H9 (cell line): ENCODE data around the gene SLCO4A1. TPM values are rescaled to one million over a fixed set of nuclear protein-coding genes. Genes with fewer than 3 reads are reported as not detected.

ENCODE experiments used
- DNase-seq: peaks from one replicate; pipeline ENCODE4 v3.0.0-alpha.2; 2017
- H2AFZ ChIP-seq: one replicate; pipeline ENCODE4 v1.6.1; 2013; ENCODE audit warnings: mild to moderate bottlenecking, low read length, control low read depth, moderate library complexity
- H2AK5ac ChIP-seq: 2 replicates; pipeline ENCODE4 v1.6.1; 2013; ENCODE audit warnings: low read length, control low read depth, mixed read lengths; ENCODE audit not compliant: insufficient read length
- H2BK120ac ChIP-seq: one replicate; pipeline ENCODE4 v1.6.1; 2013; ENCODE audit warnings: low read depth, mild to moderate bottlenecking, low read length, control low read depth, inconsistent platforms; ENCODE audit not compliant: poor library complexity, severe bottlenecking
- H2BK12ac ChIP-seq: 2 replicates; pipeline ENCODE4 v1.6.1; 2013; ENCODE audit warnings: low read length, control low read depth, mixed read lengths, low read depth; ENCODE audit not compliant: insufficient read length
- H2BK15ac ChIP-seq: 2 replicates; pipeline ENCODE4 v1.6.1; 2013; ENCODE audit warnings: low read depth, low read length, control low read depth
- H2BK20ac ChIP-seq: one replicate; pipeline ENCODE4 v1.6.1; 2013; ENCODE audit warnings: low read depth, mild to moderate bottlenecking, low read length, control low read depth, inconsistent platforms; ENCODE audit not compliant: poor library complexity, severe bottlenecking
- H2BK5ac ChIP-seq: 2 replicates; pipeline ENCODE4 v1.6.1; 2013; ENCODE audit warnings: low read length, control low read depth, mixed read lengths; ENCODE audit not compliant: insufficient read length
- H3K14ac ChIP-seq: 2 replicates; pipeline ENCODE4 v1.6.1; 2013; ENCODE audit warnings: low read length, control low read depth; ENCODE audit not compliant: insufficient read depth
- H3K18ac ChIP-seq: 2 replicates; pipeline ENCODE4 v1.6.1; 2013; ENCODE audit warnings: low read depth, mild to moderate bottlenecking, mixed read lengths, low read length, control low read depth; ENCODE audit not compliant: insufficient read length
- H3K23ac ChIP-seq: 2 replicates; pipeline ENCODE4 v1.6.1; 2013; ENCODE audit warnings: low read length, control low read depth, mixed read lengths, low read depth; ENCODE audit not compliant: insufficient read length
- H3K23me2 ChIP-seq: 2 replicates; pipeline ENCODE4 v1.6.1; 2013; ENCODE audit warnings: low read depth, mild to moderate bottlenecking, mixed read lengths, low read length, control low read depth; ENCODE audit not compliant: insufficient read length, poor library complexity, severe bottlenecking
- H3K27ac ChIP-seq: 2 replicates; pipeline ENCODE4 v1.5.1; 2013; ENCODE audit warnings: low read length, control low read depth, mixed read lengths, low read depth; ENCODE audit not compliant: insufficient read length
- H3K27me3 ChIP-seq: 2 replicates; pipeline ENCODE4 v1.6.1; 2013; ENCODE audit warnings: low read length, control low read depth, inconsistent platforms; ENCODE audit not compliant: insufficient read depth
- H3K4ac ChIP-seq: 2 replicates; pipeline ENCODE4 v1.6.1; 2013; ENCODE audit warnings: low read depth, mild to moderate bottlenecking, control low read depth, inconsistent platforms, low read length, moderate library complexity
- H3K4me1 ChIP-seq: 2 replicates; pipeline ENCODE4 v1.6.1; 2013; ENCODE audit warnings: low read length, control low read depth, inconsistent platforms; ENCODE audit not compliant: insufficient read depth
- H3K4me2 ChIP-seq: 2 replicates; pipeline ENCODE4 v1.6.1; 2013; ENCODE audit warnings: low read length, control low read depth, mixed read lengths; ENCODE audit not compliant: insufficient read length, insufficient read depth
- H3K56ac ChIP-seq: 2 replicates; pipeline ENCODE4 v1.6.1; 2013; ENCODE audit warnings: low read depth, mild to moderate bottlenecking, mixed read lengths, low read length, control low read depth; ENCODE audit not compliant: insufficient read length
- H3K79me1 ChIP-seq: 2 replicates; pipeline ENCODE4 v1.6.1; 2013; ENCODE audit warnings: low read depth, mild to moderate bottlenecking, moderate library complexity, low read length, control low read depth, inconsistent platforms; ENCODE audit not compliant: insufficient read depth, poor library complexity, severe bottlenecking
- H3K79me2 ChIP-seq: 2 replicates; pipeline ENCODE4 v1.6.1; 2013; ENCODE audit warnings: low read length, control low read depth, inconsistent platforms; ENCODE audit not compliant: insufficient read depth
- H3K9ac ChIP-seq: 2 replicates; pipeline ENCODE4 v1.6.1; 2013; ENCODE audit warnings: low read length, control low read depth, mixed read lengths; ENCODE audit not compliant: insufficient read length; ENCODE audit errors: extremely low read depth
- H3K9me3 ChIP-seq: one replicate; pipeline ENCODE4 v1.6.1; 2013; ENCODE audit warnings: low read depth, low read length, inconsistent platforms; ENCODE audit not compliant: control insufficient read depth
- H3T11ph ChIP-seq: one replicate; pipeline ENCODE4 v1.6.1; 2013; ENCODE audit warnings: mild to moderate bottlenecking, low read length, control low read depth, inconsistent platforms
- H4K20me1 ChIP-seq: one replicate; pipeline ENCODE4 v1.6.1; 2013; ENCODE audit not compliant: control insufficient read depth, insufficient read length, insufficient read depth
- H4K5ac ChIP-seq: 2 replicates; pipeline ENCODE4 v1.6.1; 2013; ENCODE audit warnings: low read depth, mild to moderate bottlenecking, mixed read lengths, low read length, control low read depth; ENCODE audit not compliant: insufficient read length
- H4K8ac ChIP-seq: replicated peaks from 2 replicates; pipeline ENCODE4 v1.6.1; 2013; ENCODE audit warnings: low read length, control low read depth, mixed read lengths, low read depth; ENCODE audit not compliant: insufficient read length
- H4K91ac ChIP-seq: 2 replicates; pipeline ENCODE4 v1.6.1; 2013; ENCODE audit warnings: low read depth, mild to moderate bottlenecking, moderate library complexity, mixed read lengths, low read length, control low read depth; ENCODE audit not compliant: insufficient read length
- H3K27ac Mint-ChIP-seq, 3 experiments: 2 replicates in 2 of 3; 3 replicates in 1 of 3; pipeline ENCODE4 v1.8.0; 2020 to 2021; ENCODE audit warnings: mixed read lengths in 3 of 3, mild to moderate bottlenecking in 1 of 3, moderate library complexity in 1 of 3
- H3K27me3 Mint-ChIP-seq: 2 replicates; pipeline ENCODE4 v1.8.0; 2021; ENCODE audit warnings: low read depth, mild to moderate bottlenecking, moderate library complexity, mixed read lengths
- H3K36me3 Mint-ChIP-seq, 3 experiments: 2 replicates in 2 of 3; 3 replicates in 1 of 3; pipeline ENCODE4 v1.8.0; 2020 to 2021; ENCODE audit warnings: low read depth in 3 of 3, mixed read lengths in 3 of 3; ENCODE audit not compliant: insufficient read depth in 1 of 3
- H3K4me1 Mint-ChIP-seq, 2 experiments: 2 replicates each; pipeline ENCODE4 v1.8.0; 2020; ENCODE audit warnings: mixed read lengths in 2 of 2
- H3K4me3 Mint-ChIP-seq, 2 experiments: 2 replicates in 1 of 2; 3 replicates in 1 of 2; pipeline ENCODE4 v1.8.0; 2020 to 2021; ENCODE audit warnings: mild to moderate bottlenecking in 2 of 2, mixed read lengths in 2 of 2, moderate library complexity in 1 of 2
- H3K9me3 Mint-ChIP-seq, 2 experiments: 2 replicates in 1 of 2; 3 replicates in 1 of 2; pipeline ENCODE4 v1.8.0; 2020; ENCODE audit warnings: mild to moderate bottlenecking in 2 of 2, mixed read lengths in 2 of 2, moderate library complexity in 1 of 2
- CTCF ChIP-seq: fragments of 200-600 bp; sonication (generic); conservative IDR thresholded peaks from 3 replicates; pipeline ENCODE4 v1.8.0; 2021; ENCODE audit warnings: antibody characterized with exemption, mild to moderate bottlenecking
- WGBS: extraction: QIAGEN DNeasy Blood & Tissue Kit; methylation state at CpG from one replicate; pipeline ENCODE4 v1.1.7; 2013; ENCODE audit warnings: missing lambda C conversion rate, low lambda C conversion rate, mixed read lengths; ENCODE audit not compliant: insufficient read length; ENCODE audit errors: extremely low coverage; 5-methylcytosine and 5-hydroxymethylcytosine counted together
- total RNA-seq: library from RNA; stranded (reverse); gene quantifications from 2 replicates; pipeline ENCODE4 v1.2.1, GENCODE V29; 2021

The SLCO4A1 gene
- total RNA-seq, 1 experiment from 2014 or later: 9.4 TPM

- Histone ChIP-seq H3K23ac (no peak overlapping the region), H3K9me3 (no peaks in the 10 kb centered on the region), H2BK12ac (no peak overlapping the region), H3T11ph (no peak overlapping the region), H3K56ac (no peak overlapping the region), H3K4ac (no peak overlapping the region), H3K79me2 (no peaks in the 10 kb centered on the region), H2BK5ac (no peak overlapping the region), H3K18ac (no peak overlapping the region), H3K4me1 (no peaks in the 10 kb centered on the region), H3K27me3 (no peaks in the 10 kb centered on the region), H3K9ac (no peak overlapping the region), H2BK20ac (no peak overlapping the region), H3K23me2 (no peaks in the 10 kb centered on the region), H3K27ac (no peak overlapping the region), H2BK120ac (no peak overlapping the region), H4K8ac (no peak overlapping the region), H4K20me1 (no peaks in the 10 kb centered on the region), H2AK5ac (no peak overlapping the region), H2AFZ (no peak overlapping the region), H4K91ac (no peak overlapping the region), H3K14ac (no peak overlapping the region; the same call in 1 of the 2 replicates), H4K5ac (no peak overlapping the region), H2BK15ac (no peak overlapping the region), H3K79me1 (no peaks in the 10 kb centered on the region), H3K4me2 (no peak overlapping the region)
- no peak overlapping the region for H3K4me3 Mint-ChIP-seq
- TF ChIP-seq CTCF: no peak
- H3K36me3 Mint-ChIP-seq: peaks cover 0 to 2% (median 0%) of the 10 kb centered on the region in 3 experiments; a peak in 1 of 7 replicates
- no CpG with 5 or more reads among the region's 17 CpGs for WGBS
- H3K9me3 Mint-ChIP-seq: no peaks in the 10 kb centered on the region
- peaks cover 2% of the 10 kb centered on the region for H3K27me3 Mint-ChIP-seq
- peak overlapping the region in 1 of 3 experiments; percentile 55; a peak in 1 of 7 replicates for H3K27ac Mint-ChIP-seq
- DNase-seq: no peak
- H3K4me1 Mint-ChIP-seq: peaks cover 0 to 3% of the 10 kb centered on the region in 2 experiments; a peak in 2 of 4 replicates
These were observed 28.7 kb downstream of the SLCO4A1 start for GRCh38 chr20:62670998-62671397.
